Sciatic nerve (tissue), 2 donors: ENCODE results near the gene CDRT15L2. TPM values are rescaled to one million over a fixed set of nuclear protein-coding genes. Genes with fewer than 3 reads are reported as not detected.
"Not testable (repeated sequence)": the region's sequence is repeated elsewhere in the genome, so short reads cannot be mapped to it uniquely, and the experiment has no call there.

Experiments
- ATAC-seq: fragments of 200-7000 bp; cut with Tn5 transposase; one replicate; pipeline ENCODE4 v1.9.1; 2020; ENCODE audit warnings: mild to moderate bottlenecking, moderate library complexity
- DNase-seq: peaks from one replicate; pipeline ENCODE4 v3.0.0-alpha.2; 2020; ENCODE audit warnings: low spot score
- intact Hi-C: fragments of 100-400 bp; cut with DNase I; formaldehyde crosslinking; loops from one replicate; pipeline ENCODE4 v1.14.2; 2022
- total RNA-seq: library from RNA; stranded (reverse); fragmentation: NEBNext Ultra II Directional; extraction: Animal tissue kit (Norgen Biotek cat#: 25700); gene quantifications from one replicate; pipeline ENCODE4 v1.2.1, GENCODE V29; 2021
- donor health status: DM: no; HTN: no; CAD: no.
- donor health status: DM: no; HTN: no; CAD: no.

Gene CDRT15L2
- total RNA-seq: not detected

- ATAC-seq, intact Hi-C loops: not testable (repeated sequence)
Observed at GRCh38 chr17:20579424-20579823, at the start of gene CDRT15L2. Gene CDRT15L2, plus strand, starts transcription at chr17:20579724. Its CDS starts 20 bp downstream, at chr17:20579744.

GRCh38 chr17:20530104-20530503, 49.4 kb upstream of the CDRT15L2 start:
- DNase-seq, intact Hi-C loops, ATAC-seq: not testable (repeated sequence)

More at GRCh38 chr17:20579424-20579823, at the start of gene CDRT15L2:
- DNase-seq: not testable (repeated sequence)

- DNase-seq, intact Hi-C loops: not testable (repeated sequence)
- peak; percentile 92 for ATAC-seq
Observed at GRCh38 chr17:20532544-20533090, 46.9 kb upstream of the CDRT15L2 start.

GRCh38 chr17:20533206-20533605, 46.3 kb upstream of the CDRT15L2 start:
- intact Hi-C loops, DNase-seq: not testable (repeated sequence)
- peak; percentile 14 for ATAC-seq

GRCh38 chr17:20534711-20535550, 44.6 kb upstream of the CDRT15L2 start:
- ATAC-seq, intact Hi-C loops, DNase-seq: not testable (repeated sequence)

- DNase-seq, ATAC-seq, intact Hi-C loops: not testable (repeated sequence)
Observed at GRCh38 chr17:20540414-20540813, 39.1 kb upstream of the CDRT15L2 start.

- ATAC-seq: peak; percentile 32
- intact Hi-C loops: not testable (repeated sequence)
Observed at GRCh38 chr17:20540865-20541264, 38.7 kb upstream of the CDRT15L2 start.

GRCh38 chr17:20541853-20542546, 37.5 kb upstream of the CDRT15L2 start:
- intact Hi-C loops, DNase-seq: not testable (repeated sequence)
- ATAC-seq: peak; percentile 64

More at GRCh38 chr17:20540865-20541264, 38.7 kb upstream of the CDRT15L2 start:
- DNase-seq: not testable (repeated sequence)

GRCh38 chr17:20547923-20548322, 31.6 kb upstream of the CDRT15L2 start:
- ATAC-seq, DNase-seq, intact Hi-C loops: not testable (repeated sequence)

GRCh38 chr17:20552920-20553319, 26.6 kb upstream of the CDRT15L2 start:
- ATAC-seq, intact Hi-C loops, DNase-seq: not testable (repeated sequence)

GRCh38 chr17:20554728-20555127, 24.8 kb upstream of the CDRT15L2 start:
- ATAC-seq, intact Hi-C loops: not testable (repeated sequence)

GRCh38 chr17:20555135-20556010, 24.2 kb upstream of the CDRT15L2 start:
- peak; percentile 78 for ATAC-seq
- DNase-seq, intact Hi-C loops: not testable (repeated sequence)

More at GRCh38 chr17:20554728-20555127, 24.8 kb upstream of the CDRT15L2 start:
- DNase-seq: not testable (repeated sequence)

GRCh38 chr17:20558096-20558495, 21.4 kb upstream of the CDRT15L2 start:
- intact Hi-C loops, ATAC-seq, DNase-seq: not testable (repeated sequence)

- intact Hi-C loops, DNase-seq, ATAC-seq: not testable (repeated sequence)
Observed at GRCh38 chr17:20559018-20559417, 20.5 kb upstream of the CDRT15L2 start.

GRCh38 chr17:20562587-20562986, 16.9 kb upstream of the CDRT15L2 start:
- no peak for ATAC-seq
- intact Hi-C loops: no loop called here
- DNase-seq: no peak

GRCh38 chr17:20565245-20565644, 14.3 kb upstream of the CDRT15L2 start:
- intact Hi-C loops, ATAC-seq, DNase-seq: not testable (repeated sequence)

GRCh38 chr17:20565711-20566110, 13.8 kb upstream of the CDRT15L2 start:
- intact Hi-C loops: no loop called here
- no peak for DNase-seq
- ATAC-seq: no peak

GRCh38 chr17:20566736-20567135, 12.8 kb upstream of the CDRT15L2 start:
- ATAC-seq, intact Hi-C loops, DNase-seq: not testable (repeated sequence)
